HUES6 (cell line): ENCODE data around the gene EMP2.
"Not testable (repeated sequence)": the region's sequence is repeated elsewhere in the genome, so short reads cannot be mapped to it uniquely, and the experiment has no call there.

Experiments
- H3K27ac ChIP-seq: 2 replicates; pipeline ENCODE4 v1.7.0; 2013; ENCODE audit warnings: low read depth, mild to moderate bottlenecking, low read length, inconsistent platforms
- H3K27me3 ChIP-seq: 2 replicates; pipeline ENCODE4 v1.6.1; 2013; ENCODE audit warnings: low read length; ENCODE audit not compliant: control insufficient read depth, insufficient read depth
- H3K36me3 ChIP-seq: 2 replicates; pipeline ENCODE4 v1.6.1; 2013; ENCODE audit warnings: low read length; ENCODE audit not compliant: control insufficient read depth, insufficient read depth
- H3K4me1 ChIP-seq: 2 replicates; pipeline ENCODE4 v1.6.1; 2013; ENCODE audit warnings: low read length; ENCODE audit not compliant: control insufficient read depth, insufficient read depth
- H3K4me3 ChIP-seq: 2 replicates; pipeline ENCODE4 v1.5.1; 2013; ENCODE audit warnings: low read depth, low read length
- H3K9ac ChIP-seq: one replicate; pipeline ENCODE4 v1.6.1; 2013; ENCODE audit warnings: mild to moderate bottlenecking, low read length
- H3K9me3 ChIP-seq: 2 replicates; pipeline ENCODE4 v1.6.1; 2013; ENCODE audit warnings: low read depth, low read length; ENCODE audit not compliant: control insufficient read depth, insufficient read depth

Gene EMP2

GRCh38 chr16:10534748-10535147 lies 45.6 kb downstream of the EMP2 start:
- Histone ChIP-seq H3K27me3 (no peaks in the 10 kb centered on the region), H3K9ac (no peak overlapping the region), H3K4me3 (no peak overlapping the region), H3K9me3 (no peaks in the 10 kb centered on the region), H3K4me1 (no peaks in the 10 kb centered on the region), H3K27ac (no peak overlapping the region), H3K36me3 (0 out of 2 replicates have a peak, but pooled peaks cover 11% of the 10 kb centered on the region)

GRCh38 chr16:10533612-10534011 lies 46.8 kb downstream of the EMP2 start:
- not testable (repeated sequence) for H3K4me1 ChIP-seq

GRCh38 chr16:10531582-10531981 lies 48.8 kb downstream of the EMP2 start:
- no peaks in the 10 kb centered on the region for H3K27me3 ChIP-seq
- H3K4me1 ChIP-seq: no peaks in the 10 kb centered on the region
- no peak overlapping the region for H3K27ac ChIP-seq
- no peaks in the 10 kb centered on the region for H3K9me3 ChIP-seq
- 0 out of 2 replicates have a peak, but pooled peaks cover 3% of the 10 kb centered on the region for H3K36me3 ChIP-seq
- H3K4me3 ChIP-seq: no peak overlapping the region
- H3K9ac ChIP-seq: no peak overlapping the region

More at GRCh38 chr16:10533612-10534011, 46.8 kb downstream of the EMP2 start:
- not testable (repeated sequence) for H3K27ac ChIP-seq, H3K27me3 ChIP-seq, H3K4me3 ChIP-seq, H3K9ac ChIP-seq, H3K9me3 ChIP-seq
- 0 out of 2 replicates have a peak, but pooled peaks cover 11% of the 10 kb centered on the region for H3K36me3 ChIP-seq

GRCh38 chr16:10530685-10531084 lies 49.7 kb downstream of the EMP2 start:
- Histone ChIP-seq H3K4me3 (no peak overlapping the region), H3K9me3 (no peaks in the 10 kb centered on the region), H3K27me3 (no peaks in the 10 kb centered on the region), H3K4me1 (no peaks in the 10 kb centered on the region), H3K9ac (no peak overlapping the region), H3K36me3 (0 out of 2 replicates have a peak, but pooled peaks cover 3% of the 10 kb centered on the region), H3K27ac (no peak overlapping the region)

DNA sequence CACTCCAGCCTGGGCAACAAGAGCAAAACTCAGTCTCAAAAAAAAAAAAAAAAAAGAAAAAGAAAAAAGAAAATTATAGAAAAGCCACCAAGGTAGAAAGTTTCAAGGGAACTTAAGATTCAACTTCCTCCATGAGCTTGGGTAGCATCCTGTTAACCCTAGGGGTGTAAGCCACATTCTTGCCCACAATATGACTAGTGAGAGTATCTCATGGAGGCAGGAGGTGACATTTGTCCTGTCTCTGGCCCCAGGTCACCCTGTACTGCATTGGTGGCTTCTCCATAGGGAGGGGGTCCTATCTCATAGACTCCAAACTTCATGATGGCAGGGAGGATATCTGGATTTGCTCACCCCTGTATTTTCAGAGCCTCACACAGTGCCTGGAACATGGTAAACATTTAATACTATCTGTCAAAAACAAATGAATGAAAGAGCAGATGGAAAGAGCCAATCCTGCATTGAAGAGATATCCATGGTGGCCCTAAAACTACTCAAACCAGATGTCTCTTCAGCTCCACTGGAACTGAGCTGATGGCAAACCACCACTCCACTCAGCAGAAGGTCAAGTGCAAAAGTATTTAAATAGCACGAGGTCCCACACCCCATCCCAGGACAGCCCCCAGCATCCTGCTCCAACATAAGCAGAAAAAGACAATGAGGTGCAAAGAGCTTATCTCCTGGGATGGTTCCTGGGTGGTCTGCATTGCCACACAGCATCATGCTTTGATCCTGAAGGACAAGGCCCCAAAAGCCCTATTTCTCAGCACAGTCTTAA lies 50.3 kb downstream of the EMP2 start:
- Histone ChIP-seq H3K27me3 (no peaks in the 10 kb centered on the region), H3K27ac (no peak overlapping the region), H3K9me3 (no peaks in the 10 kb centered on the region), H3K4me1 (no peaks in the 10 kb centered on the region), H3K36me3 (0 out of 2 replicates have a peak, but pooled peaks cover 3% of the 10 kb centered on the region), H3K4me3 (no peak overlapping the region), H3K9ac (no peak overlapping the region)

- H3K27me3 ChIP-seq: no peaks in the 10 kb centered on the region
- no peak overlapping the region for H3K27ac ChIP-seq
- no peaks in the 10 kb centered on the region for H3K9me3 ChIP-seq
- H3K4me3 ChIP-seq: no peak overlapping the region
- no peak overlapping the region for H3K9ac ChIP-seq
- 0 out of 2 replicates have a peak, but pooled peaks cover 3% of the 10 kb centered on the region for H3K36me3 ChIP-seq
- H3K4me1 ChIP-seq: no peaks in the 10 kb centered on the region
Measured at GRCh38 chr16:10528635-10529034, 51.8 kb downstream of the EMP2 start.

DNA sequence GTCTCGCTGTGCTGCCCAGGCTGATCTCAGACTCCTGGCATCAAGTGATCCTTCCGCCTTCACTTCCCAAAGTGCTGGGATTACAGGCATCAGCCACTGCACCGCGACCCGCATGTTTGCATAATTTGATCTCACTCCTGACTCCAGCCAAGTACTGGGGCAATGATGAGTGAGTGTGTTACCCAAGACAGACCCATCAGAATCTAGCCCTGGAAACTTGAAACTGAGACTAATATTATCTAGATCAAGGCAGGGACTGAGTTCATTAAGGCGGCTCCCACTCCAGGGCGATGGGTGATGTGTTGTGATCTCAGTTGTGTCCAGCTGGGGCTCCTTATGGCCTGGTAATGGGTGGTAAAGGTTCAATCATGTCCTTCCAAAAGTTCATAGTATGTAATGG lies 53.4 kb downstream of the EMP2 start:
- no peaks in the 10 kb centered on the region for H3K9me3 ChIP-seq
- no peaks in the 10 kb centered on the region for H3K27me3 ChIP-seq
- no peak overlapping the region for H3K9ac ChIP-seq
- H3K4me1 ChIP-seq: no peaks in the 10 kb centered on the region
- no peak overlapping the region for H3K4me3 ChIP-seq
- H3K27ac ChIP-seq: no peak overlapping the region
- H3K36me3 ChIP-seq: 0 out of 2 replicates have a peak, but pooled peaks cover 3% of the 10 kb centered on the region

GRCh38 chr16:10525214-10525825 lies 55.1 kb downstream of the EMP2 start:
- Histone ChIP-seq H3K36me3 (no peaks in the 10 kb centered on the region), H3K4me1 (no peaks in the 10 kb centered on the region), H3K27me3 (no peaks in the 10 kb centered on the region), H3K9me3 (no peaks in the 10 kb centered on the region), H3K9ac (no peak overlapping the region), H3K27ac (no peak overlapping the region), H3K4me3 (no peak overlapping the region)

DNA sequence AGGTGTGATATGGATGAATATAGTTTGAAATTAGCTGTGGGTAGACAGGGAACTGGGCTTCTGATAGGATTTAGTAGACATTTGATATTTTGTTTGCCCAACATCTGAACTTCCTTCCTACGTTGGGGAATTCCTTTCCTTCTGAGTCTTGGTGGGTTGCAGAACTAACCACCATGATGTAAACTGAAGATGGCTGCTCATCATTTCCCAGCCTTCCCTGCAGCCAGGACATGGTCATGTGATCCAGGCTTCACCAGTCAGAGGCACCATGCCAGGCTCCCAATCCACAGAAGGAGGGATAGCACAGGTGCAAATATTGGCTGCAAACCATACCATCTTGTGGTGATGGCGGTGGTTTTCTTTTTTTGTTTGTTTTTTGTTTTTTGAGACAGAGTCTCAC lies 57.4 kb downstream of the EMP2 start:
- Histone ChIP-seq H3K27me3 (no peaks in the 10 kb centered on the region), H3K36me3 (no peaks in the 10 kb centered on the region), H3K27ac (no peak overlapping the region), H3K9me3 (no peaks in the 10 kb centered on the region), H3K9ac (no peak overlapping the region), H3K4me3 (no peak overlapping the region), H3K4me1 (no peaks in the 10 kb centered on the region)

- Histone ChIP-seq H3K4me1 (no peaks in the 10 kb centered on the region), H3K27me3 (no peaks in the 10 kb centered on the region), H3K27ac (no peak overlapping the region), H3K4me3 (no peak overlapping the region), H3K36me3 (no peaks in the 10 kb centered on the region), H3K9ac (no peak overlapping the region), H3K9me3 (no peaks in the 10 kb centered on the region)
Measured at GRCh38 chr16:10521681-10522274, 58.6 kb downstream of the EMP2 start.
